ENCODE results near the gene WDR35.

Gene WDR35

DNA sequence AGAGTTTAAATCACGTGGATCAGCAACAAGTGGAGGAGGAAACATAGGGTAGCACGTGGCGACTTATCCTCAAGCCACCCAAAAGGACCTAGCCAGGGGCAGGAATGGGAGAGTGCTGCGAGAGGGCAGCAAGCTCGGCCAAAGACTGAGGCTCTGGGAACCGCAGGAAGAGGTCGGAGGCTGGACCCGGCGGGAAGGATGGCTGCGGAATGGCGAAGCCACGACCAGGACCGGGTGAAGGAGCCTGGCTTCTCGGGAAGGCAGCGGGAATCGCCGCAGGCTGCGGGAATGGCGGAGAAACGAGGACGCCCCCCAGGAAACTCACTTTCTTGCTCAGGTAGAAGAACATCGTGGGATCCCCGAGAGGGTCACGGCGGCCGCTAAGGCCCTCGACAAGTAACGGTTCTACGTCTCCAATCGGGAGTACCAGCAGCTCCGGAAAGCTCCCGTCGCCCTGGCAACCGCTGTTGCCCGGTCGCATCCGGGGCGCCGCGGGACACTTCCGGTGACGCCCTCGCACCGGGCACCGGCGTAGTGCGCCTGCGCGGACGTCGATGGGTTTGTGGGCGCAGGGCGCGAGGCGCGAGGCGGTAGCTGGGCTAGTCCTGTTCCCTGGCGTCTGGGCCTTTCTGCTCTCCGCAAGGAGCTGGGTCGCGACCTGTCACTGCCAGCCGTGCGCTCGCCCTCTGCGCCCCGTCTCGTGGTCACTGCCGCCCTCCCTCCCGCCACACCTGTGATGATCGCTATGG, at the start of gene WDR35:
WDR35 (minus strand) TSS at position 439 of the 749 bp plus-strand sequence; CDS start at position 349, 90 bp downstream.
- peak; percentile 83 to 91 (median 88) for DNase-seq (ENCODE audit: low read depth in 3 of 3)

DNA sequence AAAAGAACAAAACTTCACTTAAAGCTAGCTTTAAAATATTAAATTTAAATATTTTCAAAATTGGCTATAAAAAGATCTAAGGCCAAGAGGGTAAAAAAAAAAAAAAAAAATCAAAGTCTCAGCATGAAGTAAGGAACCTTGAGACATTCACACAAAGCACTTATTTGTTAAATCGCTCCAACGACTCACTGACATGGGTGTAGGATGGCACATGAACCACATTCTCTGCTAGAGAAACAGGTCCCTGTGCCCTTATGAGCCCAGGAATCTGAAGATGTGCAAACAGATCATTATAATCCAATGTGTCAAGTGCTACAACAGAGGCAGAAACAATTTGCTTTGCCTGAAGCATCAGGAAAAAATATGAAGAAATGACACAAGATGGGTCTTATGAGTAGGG, 47.8 kb upstream of the WDR35 start:
- no peak for DNase-seq (ENCODE audit: low read depth in 3 of 3)

DNA sequence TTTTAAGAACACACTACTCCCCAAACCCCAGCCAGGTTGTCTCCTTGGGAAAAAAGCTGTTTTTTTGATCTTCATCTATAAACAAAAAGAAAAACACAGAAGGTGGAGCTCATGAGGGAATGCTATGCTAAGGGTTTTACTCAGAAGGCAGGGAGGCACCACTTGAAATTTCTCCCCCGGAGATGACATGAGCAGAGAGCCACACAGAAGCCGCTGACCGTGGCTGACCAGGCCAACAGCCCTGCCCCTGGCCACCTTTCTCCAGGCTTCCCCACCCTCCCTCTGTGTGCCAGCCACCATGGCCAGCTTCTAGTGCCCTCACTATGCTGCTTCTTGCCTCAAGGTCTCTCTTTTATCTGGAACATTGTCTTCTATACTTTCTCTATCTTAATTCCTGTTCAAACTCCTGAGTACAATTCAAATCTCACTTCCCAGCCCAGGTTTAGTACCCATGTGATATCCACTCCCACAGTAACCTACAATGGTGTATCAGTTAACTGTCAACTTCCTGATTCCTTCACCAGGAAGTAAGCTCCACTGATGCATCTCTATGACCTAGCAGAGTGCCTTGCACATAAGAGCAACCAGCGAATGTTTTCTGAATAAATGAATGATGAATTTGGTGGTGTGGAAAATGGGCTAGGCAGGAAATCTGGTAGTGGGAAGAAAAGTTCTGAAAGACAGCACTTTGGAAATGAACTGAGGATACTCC, 46.2 kb upstream of the WDR35 start:
- no peak for DNase-seq (ENCODE audit: low read depth in 3 of 3)

DNA sequence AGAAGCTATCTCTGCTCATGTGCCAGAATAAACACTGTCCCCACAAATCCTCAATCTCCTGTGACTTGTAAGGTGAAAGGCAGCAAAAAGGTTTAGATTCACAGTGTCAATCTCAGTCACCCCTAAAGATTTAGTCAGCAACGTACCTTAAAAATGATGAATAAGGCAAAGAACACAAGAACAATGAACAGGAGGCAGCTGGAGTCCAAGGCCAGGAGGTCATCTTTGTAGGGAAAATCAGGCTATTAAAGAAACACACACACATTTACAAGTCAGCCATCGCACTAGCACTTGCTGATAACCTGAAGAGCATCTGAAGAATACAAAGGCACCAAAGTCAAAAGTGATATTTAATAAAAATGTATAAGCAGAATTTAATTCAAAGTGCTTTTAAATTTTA, 44.9 kb upstream of the WDR35 start:
- DNase-seq (ENCODE audit: low read depth in 3 of 3): no peak

DNA sequence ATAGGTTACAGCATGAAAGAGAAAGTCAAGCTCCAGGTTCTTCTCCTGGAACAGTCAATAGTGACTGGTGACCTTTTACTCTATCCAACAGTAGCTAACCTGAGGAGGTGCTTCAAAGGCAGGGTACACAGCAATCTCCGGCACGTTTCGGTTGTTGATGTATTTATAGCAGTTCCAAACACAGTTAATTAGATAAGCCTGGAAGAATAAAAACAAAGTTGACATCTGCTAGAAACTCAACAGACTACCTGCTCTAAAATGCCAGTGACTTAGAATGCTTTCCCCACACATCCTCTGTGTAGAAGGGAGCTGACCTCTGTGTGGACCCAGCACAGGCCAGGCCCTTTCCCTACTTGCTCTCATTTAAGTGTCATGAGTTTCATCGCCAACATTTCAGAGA, 44.3 kb upstream of the WDR35 start:
- DNase-seq (ENCODE audit: low read depth in 3 of 3): no peak

DNA sequence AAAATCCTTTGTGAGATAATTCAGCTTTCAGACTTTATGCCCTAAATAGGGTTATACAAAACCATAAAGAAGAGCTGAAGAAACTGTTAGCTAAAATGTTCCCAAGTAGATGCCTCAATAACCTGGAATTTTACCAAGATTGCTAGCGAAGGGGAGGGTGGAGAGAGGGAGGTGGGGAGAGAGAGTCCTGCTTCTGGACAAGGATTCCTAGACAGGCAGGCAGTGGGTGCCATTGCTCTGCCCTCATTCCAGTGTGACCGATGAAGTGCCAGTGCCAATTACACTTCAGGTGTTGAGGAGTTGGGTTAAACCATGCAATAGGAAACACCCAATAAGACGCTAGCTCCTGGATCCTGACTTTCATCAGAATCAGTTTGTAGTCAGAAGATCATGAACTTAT, 43.4 kb upstream of the WDR35 start:
- no peak for DNase-seq (ENCODE audit: low read depth in 3 of 3)

DNA sequence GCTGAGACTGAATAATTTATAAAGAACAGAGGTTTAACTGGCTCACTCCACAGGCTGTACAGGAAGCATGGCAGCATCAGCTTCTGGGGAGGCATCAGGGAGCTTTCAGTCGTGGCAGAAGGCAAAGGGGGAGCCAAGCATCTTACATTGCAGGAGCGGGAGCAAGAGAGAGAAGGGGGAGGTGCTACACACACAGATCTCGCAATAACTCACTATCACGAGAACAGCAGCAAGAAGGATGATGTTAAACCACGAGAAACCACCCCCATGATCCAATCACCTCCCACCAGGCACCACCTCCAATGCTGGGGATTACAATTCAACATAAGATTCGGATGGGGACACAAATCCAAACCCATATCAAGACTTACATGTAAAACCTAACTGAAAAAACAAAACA, 40.3 kb upstream of the WDR35 start:
- no peak for DNase-seq (ENCODE audit: low read depth in 3 of 3)

DNA sequence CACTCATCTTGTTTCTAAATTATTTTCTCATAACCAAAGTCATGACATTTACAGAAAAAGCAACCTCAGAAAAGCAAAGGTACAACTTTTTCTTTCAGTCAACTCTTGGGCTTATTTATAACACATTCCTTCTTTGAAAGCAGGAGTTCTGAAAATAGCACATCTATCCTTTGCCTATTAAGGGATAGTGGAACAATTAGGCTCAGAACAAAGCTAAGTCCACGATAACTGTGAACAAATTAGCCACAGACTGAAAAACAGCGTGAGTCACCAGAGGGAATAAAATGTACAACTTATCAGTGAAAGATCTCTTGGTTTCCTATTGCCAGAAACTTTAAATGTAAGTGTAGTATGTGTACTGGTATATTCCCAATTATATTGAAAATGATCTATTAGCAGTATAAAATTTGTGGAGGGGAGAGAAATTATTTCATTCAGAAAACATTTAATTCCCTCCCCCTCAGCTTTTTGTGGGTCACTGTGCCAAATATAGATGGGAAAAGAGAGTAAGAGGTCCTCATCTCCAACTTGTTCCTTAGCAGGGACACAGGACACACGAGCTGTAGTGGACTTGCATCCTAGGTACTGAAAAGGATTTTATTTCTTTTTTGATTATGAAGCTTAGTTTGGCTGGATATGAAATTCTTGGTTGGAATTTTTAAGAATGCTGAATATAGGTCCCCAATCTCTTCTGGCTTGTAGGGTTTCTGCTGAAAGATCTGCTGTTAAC, 38.0 kb upstream of the WDR35 start:
- no peak for DNase-seq (ENCODE audit: low read depth in 3 of 3)

DNA sequence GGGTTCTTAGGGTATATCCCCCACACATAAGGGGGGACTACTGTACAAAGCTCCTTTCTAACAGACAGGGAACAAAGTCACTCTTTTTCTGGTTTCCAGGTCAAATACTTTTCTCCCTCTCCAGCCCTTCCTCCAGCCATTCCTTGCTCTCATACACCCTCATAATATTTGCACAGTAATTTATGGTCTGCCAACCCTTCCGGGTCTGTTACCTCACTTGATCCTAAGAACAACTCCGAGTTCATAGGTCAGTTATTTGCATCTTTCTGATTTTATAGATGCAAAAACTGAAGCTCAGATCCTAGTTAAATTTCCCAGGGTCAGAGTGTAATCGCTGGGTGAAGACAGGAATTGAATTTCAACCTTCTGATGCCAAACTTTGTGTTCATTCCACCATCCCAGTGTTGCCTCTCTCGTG, 37.4 kb upstream of the WDR35 start:
- no peak for DNase-seq (ENCODE audit: low read depth in 3 of 3)

DNA sequence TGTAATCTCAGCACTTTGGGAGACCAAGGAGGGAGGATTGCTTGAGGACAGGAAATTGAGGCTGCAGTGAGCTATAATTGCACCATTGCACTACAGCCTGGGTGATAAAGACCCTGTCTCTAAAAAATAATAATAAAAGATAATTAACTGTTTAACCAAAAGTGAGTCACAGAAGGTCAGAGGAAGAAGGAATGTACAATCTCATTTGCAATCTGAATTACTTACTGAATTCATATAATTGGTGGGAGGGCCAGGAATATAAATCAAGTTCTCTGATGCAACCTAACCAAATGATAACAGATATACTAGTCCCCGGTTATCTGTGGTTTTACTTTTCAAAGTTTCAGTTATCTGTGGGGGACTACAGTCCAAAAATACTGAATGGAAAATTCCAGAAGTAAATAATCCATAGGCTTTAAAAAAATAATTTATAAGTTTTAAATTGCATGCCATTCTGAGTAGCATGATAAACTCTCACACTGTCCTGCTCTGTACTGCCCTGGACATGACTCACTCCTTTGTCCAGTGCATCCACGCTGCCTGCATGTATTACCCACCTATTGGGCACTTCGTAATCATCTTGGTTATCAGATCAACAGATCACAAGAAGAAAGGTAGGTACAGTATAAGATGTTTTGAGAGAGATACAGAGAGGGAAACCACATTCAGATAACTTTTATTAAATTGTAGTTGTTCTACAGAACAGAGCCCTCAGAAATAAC, 35.3 kb upstream of the WDR35 start:
- DNase-seq (ENCODE audit: low read depth in 3 of 3): no peak

DNA sequence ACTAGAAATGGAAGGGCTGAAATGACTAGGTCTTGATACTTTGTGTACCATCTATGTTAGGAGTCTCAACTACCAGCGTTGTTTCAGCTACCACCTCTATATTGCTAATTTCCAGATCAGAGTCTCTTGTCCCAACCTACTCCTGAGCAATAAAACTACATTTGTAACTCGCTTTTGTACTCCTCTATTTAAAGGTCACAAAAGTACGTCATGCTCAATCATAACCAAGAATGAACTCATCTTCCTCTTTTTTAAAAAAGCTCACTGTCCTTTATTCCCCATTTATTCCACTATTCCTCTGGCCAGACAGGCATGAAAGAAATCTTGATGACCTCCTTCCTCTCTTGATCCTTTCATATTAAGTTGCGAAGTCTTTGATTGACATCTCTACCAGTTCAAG, 33.8 kb upstream of the WDR35 start:
- DNase-seq (ENCODE audit: low read depth in 3 of 3): no peak

DNA sequence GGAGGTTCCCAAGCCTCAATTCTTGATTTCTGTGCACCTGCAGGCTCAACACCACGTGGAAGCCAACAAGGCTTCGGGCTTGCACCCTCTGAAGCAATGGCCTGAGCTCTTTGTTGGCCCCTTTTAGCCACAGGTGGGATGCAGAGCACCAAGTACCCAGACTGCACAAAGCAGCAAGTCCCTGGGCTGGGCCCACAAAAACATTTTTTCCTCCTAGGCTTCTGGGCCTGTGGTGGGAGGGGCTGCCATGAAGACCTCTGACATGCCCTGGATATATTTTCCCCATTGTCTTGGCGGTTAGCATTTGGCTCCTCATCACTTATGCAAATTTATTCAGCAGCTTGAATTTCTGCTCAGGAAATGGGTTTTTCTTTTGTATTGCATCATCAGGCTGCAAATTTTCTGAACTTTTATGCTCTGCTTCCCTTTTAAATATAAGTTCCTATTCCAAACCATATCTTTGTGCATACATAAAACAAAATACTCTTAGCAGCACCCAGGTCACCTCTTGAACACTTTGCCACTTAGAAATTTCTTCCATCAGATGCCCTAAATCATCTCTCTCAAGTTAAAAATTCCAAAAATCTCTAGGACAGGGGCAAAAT, 31.6 kb upstream of the WDR35 start:
- DNase-seq (ENCODE audit: low read depth in 3 of 3): no peak

DNA sequence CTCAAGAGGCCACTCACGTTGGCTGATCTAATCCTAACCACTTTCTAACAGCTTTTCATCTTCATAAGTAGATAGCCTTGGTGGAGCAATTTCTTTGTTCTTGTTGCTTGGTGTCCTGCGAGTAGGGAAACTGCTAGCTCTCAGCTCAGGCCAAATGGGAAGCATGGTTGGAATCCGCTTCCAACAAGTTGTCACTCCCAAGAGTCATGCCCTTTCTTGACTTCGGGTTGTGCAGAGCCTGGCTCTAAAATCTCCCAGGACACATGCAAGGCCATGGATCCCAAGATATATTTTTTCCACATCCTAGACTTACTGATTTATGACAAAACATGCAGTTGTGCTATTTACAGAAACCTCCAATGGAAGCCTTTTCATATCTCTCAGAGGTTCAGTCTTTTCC, 29.8 kb upstream of the WDR35 start:
- no peak for DNase-seq (ENCODE audit: low read depth in 3 of 3)

DNA sequence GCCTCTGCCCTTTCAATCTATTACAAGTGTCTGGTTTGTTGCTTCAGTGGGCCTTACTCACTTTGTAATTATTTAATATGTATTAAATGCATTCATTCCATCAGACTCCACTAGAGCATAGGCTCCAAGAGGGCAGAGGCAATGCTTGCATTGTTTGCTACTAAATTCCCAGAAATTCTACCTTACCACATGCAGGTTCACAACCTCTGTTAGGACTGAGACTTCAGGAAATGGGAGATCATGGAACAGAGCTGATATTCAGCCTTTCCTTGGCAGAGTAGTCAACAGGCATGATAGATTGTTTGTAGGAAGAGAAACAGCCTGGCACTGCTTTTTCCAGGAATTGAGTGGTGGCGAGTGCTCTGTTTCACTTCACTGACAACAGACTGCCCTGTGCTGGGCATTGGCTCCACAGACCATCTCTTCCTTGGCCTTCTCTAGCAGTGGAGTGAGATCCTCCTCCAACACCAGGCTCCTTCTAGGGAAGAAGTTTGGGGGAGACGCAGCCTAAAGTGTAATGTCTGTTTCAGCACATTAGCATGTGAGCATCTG, 28.8 kb upstream of the WDR35 start:
- DNase-seq (ENCODE audit: low read depth in 3 of 3): no peak

DNA sequence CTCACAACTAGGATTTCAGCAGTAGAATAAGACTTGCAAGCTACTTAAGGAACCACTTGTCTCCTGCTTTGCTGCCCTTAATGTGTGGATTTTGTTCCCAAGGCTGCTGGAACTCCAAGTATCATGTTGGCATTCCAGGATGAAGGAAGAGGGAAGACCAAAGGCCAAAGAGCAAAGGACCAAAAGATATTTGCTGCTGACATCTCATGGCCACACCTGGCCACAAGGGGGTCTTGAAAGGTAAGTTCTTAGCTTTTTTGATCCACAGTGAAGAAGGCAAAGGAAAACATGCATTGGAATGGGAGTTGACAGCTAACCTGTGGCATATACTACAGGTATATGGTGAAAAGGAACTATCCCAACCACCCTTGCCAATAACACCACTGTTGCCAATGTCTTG, 26.4 kb upstream of the WDR35 start:
- DNase-seq (ENCODE audit: low read depth in 3 of 3): no peak

DNA sequence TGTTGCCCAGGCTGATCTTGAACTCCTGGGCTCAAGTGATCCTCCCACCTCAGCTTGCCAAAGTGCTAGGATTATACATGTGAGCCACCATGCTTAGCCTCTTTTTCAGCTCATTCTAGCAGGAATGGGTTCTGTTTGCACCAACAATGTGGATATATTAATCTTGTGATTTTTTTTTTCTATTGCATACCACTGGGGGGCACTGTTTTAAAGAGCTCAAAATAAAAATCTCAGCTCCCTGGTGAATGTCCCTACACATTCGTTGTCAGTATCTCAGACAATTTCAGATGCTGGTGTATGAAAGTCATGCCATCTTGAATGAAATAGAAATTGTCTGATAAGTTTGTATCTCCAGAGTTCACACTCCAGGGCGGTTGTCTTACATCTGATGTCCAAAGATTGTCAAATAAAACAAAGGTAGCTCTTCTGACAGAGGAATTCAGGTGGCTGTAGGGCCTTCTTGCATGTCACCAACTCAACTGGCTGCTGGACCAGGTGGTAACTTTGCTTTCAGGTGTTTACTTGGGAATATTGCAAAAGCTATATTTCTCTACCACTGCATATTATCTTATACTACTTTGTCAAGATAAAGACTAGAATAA, 25.7 kb upstream of the WDR35 start:
- no peak for DNase-seq (ENCODE audit: low read depth in 3 of 3)

DNA sequence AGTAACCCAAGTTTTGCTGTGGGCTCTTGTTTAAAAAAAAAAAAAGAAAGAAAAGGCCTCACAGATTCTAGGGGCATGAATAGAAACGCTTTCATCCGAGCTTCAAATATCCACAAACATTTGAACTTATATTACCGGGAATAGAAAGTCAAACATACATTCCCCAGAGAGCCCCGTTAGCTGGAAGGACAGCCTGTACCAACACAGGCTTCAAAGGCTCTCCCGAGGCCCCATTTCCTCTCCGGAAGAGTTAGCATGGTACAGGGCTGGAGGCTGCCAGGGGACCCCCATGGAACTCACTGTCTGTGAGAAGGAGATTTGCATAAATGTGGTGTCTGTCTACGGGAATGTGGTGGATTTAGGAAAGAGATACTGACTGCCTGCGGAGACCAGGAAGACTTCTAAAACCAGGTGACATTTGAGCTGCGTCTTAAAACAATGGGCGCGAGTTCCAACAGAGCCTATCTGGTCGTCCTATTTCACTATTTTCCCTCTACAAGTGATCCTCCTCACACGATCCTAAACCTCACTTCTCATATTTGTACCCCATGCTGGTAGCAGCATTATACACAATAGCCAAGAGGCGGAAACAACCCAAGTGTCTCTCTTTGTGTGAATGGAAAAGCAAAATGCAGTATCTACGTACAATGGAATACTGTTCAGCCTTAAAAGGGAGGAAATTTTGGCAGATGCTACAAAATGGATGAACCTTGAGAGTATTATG, 23.4 kb upstream of the WDR35 start:
- no peak for DNase-seq (ENCODE audit: low read depth in 3 of 3)

DNA sequence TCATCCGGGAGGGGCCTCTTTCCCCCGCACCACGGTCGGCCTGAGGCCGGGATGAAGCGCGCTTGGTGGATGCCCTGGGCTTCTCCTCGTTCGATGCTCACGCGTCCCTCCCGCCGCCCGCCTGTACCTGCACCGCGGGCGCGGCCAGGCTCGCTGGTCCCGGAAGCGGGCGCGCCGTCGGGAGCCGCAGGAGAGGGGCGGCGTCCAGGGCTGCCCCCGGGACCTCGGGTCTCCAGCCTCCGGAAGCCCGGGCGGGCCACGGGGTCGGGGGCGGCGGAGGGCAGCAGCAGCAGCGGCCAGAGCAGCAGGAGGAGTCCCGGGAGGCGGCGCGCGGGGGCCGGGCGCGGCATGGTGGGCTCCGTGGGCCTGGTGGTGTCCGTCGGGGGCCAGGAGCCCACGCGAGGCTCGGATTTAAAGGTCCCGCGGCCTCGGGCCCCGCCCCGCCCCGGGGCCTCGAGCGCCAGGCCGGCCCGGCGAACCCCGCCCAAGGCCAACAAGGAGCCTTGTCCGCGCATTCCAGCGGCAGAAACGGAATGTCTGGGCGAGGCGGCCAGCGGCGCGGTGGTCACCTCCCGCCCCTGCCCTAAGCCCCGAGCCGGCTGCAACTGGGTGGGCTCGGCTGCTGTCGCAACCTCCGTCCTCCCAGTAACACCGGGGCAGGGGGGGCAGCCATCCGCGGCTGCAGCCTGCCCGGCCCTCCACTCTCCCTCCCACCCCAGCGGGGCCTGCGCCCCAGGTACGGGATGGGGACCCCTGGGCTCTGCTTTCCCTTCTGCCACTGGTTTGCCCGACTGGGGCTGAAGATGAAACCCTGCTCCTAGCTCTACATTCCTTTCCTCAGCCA, 22.6 kb upstream of the WDR35 start, which contains the start of gene MATN3:
MATN3 (minus strand) TSS at position 387 of the 844 bp plus-strand sequence; CDS start at position 350, 37 bp downstream.
- no peak for DNase-seq (ENCODE audit: low read depth in 3 of 3)

DNA sequence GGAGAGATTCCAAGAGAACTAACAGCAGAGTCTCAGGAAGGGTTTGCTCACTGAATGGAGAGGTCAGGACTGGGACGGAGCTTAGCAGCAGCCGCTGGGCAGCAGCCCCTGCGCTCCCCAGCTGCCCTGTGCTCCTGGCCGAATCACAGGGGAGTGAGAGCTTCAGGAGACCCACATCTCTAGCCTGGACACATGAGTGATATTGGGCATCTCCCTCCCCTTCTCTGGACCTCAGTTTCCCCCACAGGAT, 22.1 kb upstream of the WDR35 start:
- DNase-seq (ENCODE audit: low read depth in 3 of 3): no peak
